ENCODE results near the gene PRSS12. TPM values are rescaled to one million over a fixed set of nuclear protein-coding genes. Genes with fewer than 3 reads are reported as not detected.

PRSS12 gene
- total RNA-seq, 1 experiment from 2014 or later = 14.1 TPM

DNA sequence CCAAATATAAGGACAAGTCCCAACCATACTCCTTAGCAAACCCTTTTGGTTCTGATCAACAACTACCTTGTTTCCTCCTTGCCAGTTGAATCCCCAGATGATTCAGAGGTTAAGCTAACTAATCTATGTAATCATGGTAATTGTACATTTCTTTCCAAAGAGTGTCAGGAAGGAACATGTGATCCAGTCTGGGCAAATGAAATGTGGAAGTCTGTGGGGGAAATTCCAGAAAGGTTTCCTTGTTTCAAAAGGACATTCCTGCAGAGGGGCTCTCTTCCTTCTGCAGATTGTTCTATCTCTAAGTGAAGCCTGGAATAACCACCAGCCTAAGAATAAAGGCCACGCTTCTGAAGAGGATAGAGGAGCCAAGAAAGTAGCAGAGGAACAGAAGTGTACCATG, 7.0 kb downstream of the PRSS12 start (continued):
- no peak for TF ChIP-seq KAT7 (CRISPR knock-in tag; IDR thresholded peaks at IDR 0.05; ENCODE audit: borderline replicate concordance)
- TF ChIP-seq ZNF232 (CRISPR knock-in tag; IDR thresholded peaks at IDR 0.05) = no peak
- no peak for TF ChIP-seq GRHL2 (CRISPR knock-in tag; IDR thresholded peaks at IDR 0.05; ENCODE audit: insufficient replicate concordance, severe bottlenecking)
- TF ChIP-seq, protein P1, sequence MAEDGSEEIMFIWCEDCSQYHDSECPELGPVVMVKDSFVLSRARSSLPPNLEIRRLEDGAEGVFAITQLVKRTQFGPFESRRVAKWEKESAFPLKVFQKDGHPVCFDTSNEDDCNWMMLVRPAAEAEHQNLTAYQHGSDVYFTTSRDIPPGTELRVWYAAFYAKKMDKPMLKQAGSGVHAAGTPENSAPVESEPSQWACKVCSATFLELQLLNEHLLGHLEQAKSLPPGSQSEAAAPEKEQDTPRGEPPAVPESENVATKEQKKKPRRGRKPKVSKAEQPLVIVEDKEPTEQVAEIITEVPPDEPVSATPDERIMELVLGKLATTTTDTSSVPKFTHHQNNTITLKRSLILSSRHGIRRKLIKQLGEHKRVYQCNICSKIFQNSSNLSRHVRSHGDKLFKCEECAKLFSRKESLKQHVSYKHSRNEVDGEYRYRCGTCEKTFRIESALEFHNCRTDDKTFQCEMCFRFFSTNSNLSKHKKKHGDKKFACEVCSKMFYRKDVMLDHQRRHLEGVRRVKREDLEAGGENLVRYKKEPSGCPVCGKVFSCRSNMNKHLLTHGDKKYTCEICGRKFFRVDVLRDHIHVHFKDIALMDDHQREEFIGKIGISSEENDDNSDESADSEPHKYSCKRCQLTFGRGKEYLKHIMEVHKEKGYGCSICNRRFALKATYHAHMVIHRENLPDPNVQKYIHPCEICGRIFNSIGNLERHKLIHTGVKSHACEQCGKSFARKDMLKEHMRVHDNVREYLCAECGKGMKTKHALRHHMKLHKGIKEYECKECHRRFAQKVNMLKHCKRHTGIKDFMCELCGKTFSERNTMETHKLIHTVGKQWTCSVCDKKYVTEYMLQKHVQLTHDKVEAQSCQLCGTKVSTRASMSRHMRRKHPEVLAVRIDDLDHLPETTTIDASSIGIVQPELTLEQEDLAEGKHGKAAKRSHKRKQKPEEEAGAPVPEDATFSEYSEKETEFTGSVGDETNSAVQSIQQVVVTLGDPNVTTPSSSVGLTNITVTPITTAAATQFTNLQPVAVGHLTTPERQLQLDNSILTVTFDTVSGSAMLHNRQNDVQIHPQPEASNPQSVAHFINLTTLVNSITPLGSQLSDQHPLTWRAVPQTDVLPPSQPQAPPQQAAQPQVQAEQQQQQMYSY (CRISPR knock-in tag; IDR thresholded peaks at IDR 0.05) = no peak
- TF ChIP-seq, protein P2, sequence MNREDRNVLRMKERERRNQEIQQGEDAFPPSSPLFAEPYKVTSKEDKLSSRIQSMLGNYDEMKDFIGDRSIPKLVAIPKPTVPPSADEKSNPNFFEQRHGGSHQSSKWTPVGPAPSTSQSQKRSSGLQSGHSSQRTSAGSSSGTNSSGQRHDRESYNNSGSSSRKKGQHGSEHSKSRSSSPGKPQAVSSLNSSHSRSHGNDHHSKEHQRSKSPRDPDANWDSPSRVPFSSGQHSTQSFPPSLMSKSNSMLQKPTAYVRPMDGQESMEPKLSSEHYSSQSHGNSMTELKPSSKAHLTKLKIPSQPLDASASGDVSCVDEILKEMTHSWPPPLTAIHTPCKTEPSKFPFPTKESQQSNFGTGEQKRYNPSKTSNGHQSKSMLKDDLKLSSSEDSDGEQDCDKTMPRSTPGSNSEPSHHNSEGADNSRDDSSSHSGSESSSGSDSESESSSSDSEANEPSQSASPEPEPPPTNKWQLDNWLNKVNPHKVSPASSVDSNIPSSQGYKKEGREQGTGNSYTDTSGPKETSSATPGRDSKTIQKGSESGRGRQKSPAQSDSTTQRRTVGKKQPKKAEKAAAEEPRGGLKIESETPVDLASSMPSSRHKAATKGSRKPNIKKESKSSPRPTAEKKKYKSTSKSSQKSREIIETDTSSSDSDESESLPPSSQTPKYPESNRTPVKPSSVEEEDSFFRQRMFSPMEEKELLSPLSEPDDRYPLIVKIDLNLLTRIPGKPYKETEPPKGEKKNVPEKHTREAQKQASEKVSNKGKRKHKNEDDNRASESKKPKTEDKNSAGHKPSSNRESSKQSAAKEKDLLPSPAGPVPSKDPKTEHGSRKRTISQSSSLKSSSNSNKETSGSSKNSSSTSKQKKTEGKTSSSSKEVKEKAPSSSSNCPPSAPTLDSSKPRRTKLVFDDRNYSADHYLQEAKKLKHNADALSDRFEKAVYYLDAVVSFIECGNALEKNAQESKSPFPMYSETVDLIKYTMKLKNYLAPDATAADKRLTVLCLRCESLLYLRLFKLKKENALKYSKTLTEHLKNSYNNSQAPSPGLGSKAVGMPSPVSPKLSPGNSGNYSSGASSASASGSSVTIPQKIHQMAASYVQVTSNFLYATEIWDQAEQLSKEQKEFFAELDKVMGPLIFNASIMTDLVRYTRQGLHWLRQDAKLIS (CRISPR knock-in tag; IDR thresholded peaks at IDR 0.05; ENCODE audit: borderline replicate concordance) = no peak
- no peak for TF ChIP-seq TEAD4 (CRISPR knock-in tag; IDR thresholded peaks at IDR 0.05)
- no peak for TF ChIP-seq NFE2L1 (CRISPR knock-in tag; IDR thresholded peaks at IDR 0.05)
- no peak for TF ChIP-seq SMAD4 (CRISPR knock-in tag; IDR thresholded peaks at IDR 0.05)

DNA sequence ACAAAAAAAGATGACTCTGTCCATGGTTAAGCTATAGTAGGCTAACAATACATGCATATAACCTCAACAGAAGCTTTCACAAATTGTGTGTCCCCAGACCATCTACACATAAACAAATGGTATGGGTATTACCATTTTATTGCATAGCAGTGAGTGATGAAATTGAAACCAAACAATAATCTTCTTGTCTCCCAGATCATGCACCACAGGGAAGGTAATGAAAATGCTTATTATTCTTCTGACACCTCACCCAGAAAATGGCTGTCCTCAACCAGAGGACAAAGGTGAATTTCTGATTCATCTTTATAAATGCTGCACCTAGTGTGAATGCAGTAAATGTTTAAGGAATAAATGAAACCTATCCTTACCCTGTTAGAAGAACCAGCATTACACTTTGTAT, 8.0 kb downstream of the PRSS12 start:
- TF ChIP-seq ZNF219 (CRISPR knock-in tag; IDR thresholded peaks at IDR 0.05; ENCODE audit: borderline replicate concordance) (no peak), ZNF317 (CRISPR knock-in tag; IDR thresholded peaks at IDR 0.05; ENCODE audit: borderline replicate concordance, low read depth) (no peak), NFE2L1 (CRISPR knock-in tag; IDR thresholded peaks at IDR 0.05) (no peak), MXD4 (CRISPR knock-in tag; IDR thresholded peaks at IDR 0.05; ENCODE audit: borderline replicate concordance) (no peak), HMGA2 (CRISPR knock-in tag; IDR thresholded peaks at IDR 0.05) (no peak), KAT7 (CRISPR knock-in tag; IDR thresholded peaks at IDR 0.05; ENCODE audit: borderline replicate concordance) (no peak), CREM (CRISPR knock-in tag; IDR thresholded peaks at IDR 0.05) (no peak)
- TF ChIP-seq, protein P3, sequence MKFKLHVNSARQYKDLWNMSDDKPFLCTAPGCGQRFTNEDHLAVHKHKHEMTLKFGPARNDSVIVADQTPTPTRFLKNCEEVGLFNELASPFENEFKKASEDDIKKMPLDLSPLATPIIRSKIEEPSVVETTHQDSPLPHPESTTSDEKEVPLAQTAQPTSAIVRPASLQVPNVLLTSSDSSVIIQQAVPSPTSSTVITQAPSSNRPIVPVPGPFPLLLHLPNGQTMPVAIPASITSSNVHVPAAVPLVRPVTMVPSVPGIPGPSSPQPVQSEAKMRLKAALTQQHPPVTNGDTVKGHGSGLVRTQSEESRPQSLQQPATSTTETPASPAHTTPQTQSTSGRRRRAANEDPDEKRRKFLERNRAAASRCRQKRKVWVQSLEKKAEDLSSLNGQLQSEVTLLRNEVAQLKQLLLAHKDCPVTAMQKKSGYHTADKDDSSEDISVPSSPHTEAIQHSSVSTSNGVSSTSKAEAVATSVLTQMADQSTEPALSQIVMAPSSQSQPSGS (CRISPR knock-in tag; IDR thresholded peaks at IDR 0.05; ENCODE audit: borderline replicate concordance, low read depth) = no peak
- no peak overlapping the region for H3K4me3 Mint-ChIP-seq
- no peaks in the 10 kb centered on the region for H3K27me3 Mint-ChIP-seq (ENCODE audit: low read depth)
- no peaks in the 10 kb centered on the region for H3K36me3 Mint-ChIP-seq
- ChIA-PET POLR2A (no interaction called here), CTCF (interaction anchor here (6.3 kb wide), 1 partner anchor 8 kb away, joined by 63 read pairs; the partner anchor contains the start of gene PRSS12)
- ATAC-seq (no peak), DNase-seq (ENCODE audit: low spot score) (no peak)
- peaks cover 32% of the 10 kb centered on the region for H3K4me1 Mint-ChIP-seq
- H3K27ac Mint-ChIP-seq = no peak overlapping the region
- H3K9me3 Mint-ChIP-seq = no peaks in the 10 kb centered on the region

DNA sequence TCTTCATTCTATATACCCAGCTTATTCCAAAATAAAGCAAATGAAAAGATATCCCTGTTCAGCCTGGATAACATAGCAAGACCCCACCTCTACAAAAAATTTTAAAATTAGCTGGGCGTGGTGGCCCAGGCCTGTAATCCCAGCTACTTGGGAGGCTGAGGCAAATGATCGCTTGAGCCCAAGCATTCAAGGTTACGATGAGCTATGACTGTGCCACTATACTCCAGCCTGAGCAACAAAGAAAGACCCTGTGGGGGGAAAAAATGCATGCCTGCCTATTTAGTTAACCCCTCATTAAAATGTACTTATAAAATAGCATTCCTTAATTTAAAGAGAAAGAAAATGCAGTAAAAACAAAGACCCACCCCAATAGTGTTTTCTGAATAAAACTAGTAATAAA, 9.3 kb downstream of the PRSS12 start:
- no peaks in the 10 kb centered on the region for H3K9me3 Mint-ChIP-seq
- ChIA-PET POLR2A (interaction anchor here (0.6 kb wide), 1 partner anchor 58 kb away, joined by 4 read pairs; no protein-coding TSS in a partner anchor), CTCF (interaction anchor here (6.3 kb wide), 1 partner anchor 9 kb away, joined by 63 read pairs; the partner anchor contains the start of gene PRSS12)
- no peak overlapping the region for H3K27ac Mint-ChIP-seq
- peaks cover 43% of the 10 kb centered on the region for H3K4me1 Mint-ChIP-seq
- ATAC-seq = no peak
- no peak for DNase-seq (ENCODE audit: low spot score)
- H3K4me3 Mint-ChIP-seq = no peak overlapping the region
- H3K27me3 Mint-ChIP-seq (ENCODE audit: low read depth) = no peaks in the 10 kb centered on the region
- no peaks in the 10 kb centered on the region for H3K36me3 Mint-ChIP-seq
- TF ChIP-seq TEAD1 (CRISPR knock-in tag; IDR thresholded peaks at IDR 0.05) (no peak), TEAD4 (CRISPR knock-in tag; IDR thresholded peaks at IDR 0.05) (no peak), NR2C2 (CRISPR knock-in tag; IDR thresholded peaks at IDR 0.05) (no peak), NFE2L1 (CRISPR knock-in tag; IDR thresholded peaks at IDR 0.05) (no peak), MXD4 (CRISPR knock-in tag; IDR thresholded peaks at IDR 0.05; ENCODE audit: borderline replicate concordance) (no peak)

Measured in WTC11 (cell line).